Dermis blood vessel endothelial cell (primary cell): ENCODE measurements around the gene CLSTN3. TPM values are rescaled to one million over a fixed set of nuclear protein-coding genes. Genes with fewer than 3 reads are reported as not detected.

Experiments used
- DNase-seq: peaks from one replicate; pipeline ENCODE4 v3.0.0; 2010
- total RNA-seq: library from RNA; depleted of rRNA; stranded (reverse); fragments of >200 nt; gene quantifications from 2 replicates; pipeline ENCODE4 v1.2.3, GENCODE V29; 2014

The CLSTN3 gene
- total RNA-seq, 1 donor from 2014 or later = 42.0 TPM

- no peak for DNase-seq
Measured at GRCh38 chr12:7128681-7129286, 1.4 kb upstream of the CLSTN3 start, which contains the start of gene RBP5. Gene RBP5 (minus strand): TSS chr12:7128889. CDS start chr12:7128775, 114 bp downstream.

GRCh38 chr12:7129287-7129871 is 792 bp upstream of the CLSTN3 start:
- no peak for DNase-seq

GRCh38 chr12:7130701-7131501 is 730 bp downstream of the CLSTN3 start:
- DNase-seq = peak; percentile 35

- DNase-seq = no peak
Measured at GRCh38 chr12:7131502-7131866, 1.3 kb downstream of the CLSTN3 start.

- DNase-seq = no peak
Measured at GRCh38 chr12:7134396-7135166, 4.4 kb downstream of the CLSTN3 start.

GRCh38 chr12:7136071-7136470 is 5.9 kb downstream of the CLSTN3 start:
- no peak for DNase-seq

GRCh38 chr12:7136676-7137075 is 6.5 kb downstream of the CLSTN3 start:
- DNase-seq = no peak

GRCh38 chr12:7137908-7138307 is 7.7 kb downstream of the CLSTN3 start:
- DNase-seq = no peak

GRCh38 chr12:7139200-7139599 is 9.0 kb downstream of the CLSTN3 start:
- no peak for DNase-seq

- no peak for DNase-seq
Measured at GRCh38 chr12:7141351-7142005, 11.3 kb downstream of the CLSTN3 start.

- peak; percentile 81 for DNase-seq
Measured at GRCh38 chr12:7142056-7142644, 12.0 kb downstream of the CLSTN3 start.

- DNase-seq = no peak
Measured at GRCh38 chr12:7142809-7143465, 12.8 kb downstream of the CLSTN3 start.

GRCh38 chr12:7143564-7143963 is 13.4 kb downstream of the CLSTN3 start:
- no peak for DNase-seq

GRCh38 chr12:7144414-7145120 is 14.4 kb downstream of the CLSTN3 start:
- peak; percentile 64 for DNase-seq

GRCh38 chr12:7145671-7146070 is 15.5 kb downstream of the CLSTN3 start:
- DNase-seq = no peak

GRCh38 chr12:7146228-7146627 is 16.1 kb downstream of the CLSTN3 start:
- no peak for DNase-seq

- no peak for DNase-seq
Measured at GRCh38 chr12:7146906-7147305, 16.7 kb downstream of the CLSTN3 start.

- peak; percentile 68 for DNase-seq
Measured at GRCh38 chr12:7150356-7150755, 20.2 kb downstream of the CLSTN3 start.

GRCh38 chr12:7150841-7151240 is 20.7 kb downstream of the CLSTN3 start:
- no peak for DNase-seq

- DNase-seq = no peak
Measured at GRCh38 chr12:7151532-7151931, 21.4 kb downstream of the CLSTN3 start.

- DNase-seq = no peak
Measured at GRCh38 chr12:7152818-7153217, 22.6 kb downstream of the CLSTN3 start.
